Neuronal stem cell (in vitro differentiated cells): ENCODE data around the gene KBTBD12.

Experiments used
- DNase-seq: peaks from one replicate; pipeline ENCODE4 v3.0.0-alpha.2; 2013; ENCODE audit warnings: low spot score
- H2AFZ ChIP-seq: one replicate; pipeline ENCODE4 v1.6.1; 2013; ENCODE audit warnings: mild to moderate bottlenecking, low read length, inconsistent platforms
- H2AK5ac ChIP-seq: 2 replicates; pipeline ENCODE4 v1.6.1; 2013; ENCODE audit warnings: low read depth, mild to moderate bottlenecking, inconsistent platforms, low read length, moderate library complexity, mixed read lengths
- H2BK120ac ChIP-seq: 2 replicates; pipeline ENCODE4 v1.6.1; 2013; ENCODE audit warnings: low read depth, mild to moderate bottlenecking, inconsistent platforms, low read length, moderate library complexity, mixed read lengths
- H2BK12ac ChIP-seq: one replicate; pipeline ENCODE4 v1.6.1; 2013; ENCODE audit warnings: low read length, inconsistent platforms
- H2BK15ac ChIP-seq: 2 replicates; pipeline ENCODE4 v1.6.1; 2013; ENCODE audit warnings: mild to moderate bottlenecking, low read length, inconsistent platforms, mixed read lengths
- H2BK5ac ChIP-seq: one replicate; pipeline ENCODE4 v1.6.1; 2013; ENCODE audit warnings: inconsistent platforms, mild to moderate bottlenecking, low read length, moderate library complexity
- H3K14ac ChIP-seq: one replicate; pipeline ENCODE4 v1.6.1; 2013; ENCODE audit warnings: low read length, inconsistent platforms
- H3K18ac ChIP-seq: 2 replicates; pipeline ENCODE4 v1.6.1; 2013; ENCODE audit warnings: low read length, inconsistent platforms
- H3K23ac ChIP-seq: 2 replicates; pipeline ENCODE4 v1.6.1; 2013; ENCODE audit warnings: low read depth, mild to moderate bottlenecking, mixed read lengths, low read length, inconsistent platforms; ENCODE audit not compliant: poor library complexity
- H3K27ac ChIP-seq: replicated peaks from 3 replicates; pipeline ENCODE4 v1.5.1; 2013; ENCODE audit warnings: low read length, inconsistent platforms
- H3K27me3 ChIP-seq, 3 experiments: 2 replicates each; pipeline ENCODE4 v1.6.1; 2013; ENCODE audit warnings: low read length in 3 of 3, mild to moderate bottlenecking in 2 of 3, inconsistent platforms in 1 of 3, low read depth in 1 of 3, mixed read lengths in 1 of 3, moderate library complexity in 1 of 3; ENCODE audit not compliant: control insufficient read depth in 3 of 3, insufficient read depth in 3 of 3
- H3K36me3 ChIP-seq, 2 donors: replicated peaks in 1 of 2; 2 replicates each; pipeline ENCODE4 v1.6.1; 2013; ENCODE audit warnings: low read length in 2 of 2; ENCODE audit not compliant: control insufficient read depth in 2 of 2, insufficient read depth in 2 of 2
- H3K4ac ChIP-seq: 2 replicates; pipeline ENCODE4 v1.6.1; 2013; ENCODE audit warnings: inconsistent platforms, mild to moderate bottlenecking, low read length, moderate library complexity
- H3K4me1 ChIP-seq, 2 donors: 1 replicate in 1 of 2; 2 replicates in 1 of 2; pipeline ENCODE4 v1.6.1; 2013; ENCODE audit warnings: low read length in 2 of 2, low read depth in 1 of 2; ENCODE audit not compliant: control insufficient read depth in 2 of 2, insufficient read depth in 1 of 2
- H3K4me2 ChIP-seq: one replicate; pipeline ENCODE4 v1.6.1; 2013; ENCODE audit warnings: mild to moderate bottlenecking, low read length, inconsistent platforms; ENCODE audit not compliant: insufficient read depth, poor library complexity, severe bottlenecking
- H3K4me3 ChIP-seq, 2 donors: 2 replicates each; pipeline ENCODE4 v1.5.1; 2013; ENCODE audit warnings: low read length in 2 of 2, mild to moderate bottlenecking in 2 of 2, inconsistent platforms in 1 of 2, moderate library complexity in 1 of 2
- H3K79me1 ChIP-seq: one replicate; pipeline ENCODE4 v1.6.1; 2013; ENCODE audit warnings: low read depth, mild to moderate bottlenecking, inconsistent platforms, low read length, moderate library complexity
- H3K9ac ChIP-seq: one replicate; pipeline ENCODE4 v1.6.1; 2013; ENCODE audit warnings: mild to moderate bottlenecking, low read depth, low read length, inconsistent platforms; ENCODE audit not compliant: poor library complexity
- H3K9me3 ChIP-seq, 2 donors: replicated peaks in 1 of 2; 2 replicates each; pipeline versions ENCODE3 to v1.6.1; 2013; ENCODE audit warnings: low read length in 2 of 2, mild to moderate bottlenecking in 2 of 2, inconsistent platforms in 1 of 2, low read depth in 1 of 2, mixed read lengths in 1 of 2, moderate library complexity in 1 of 2; ENCODE audit not compliant: control insufficient read depth in 2 of 2, insufficient read depth in 1 of 2
- H4K8ac ChIP-seq: one replicate; pipeline ENCODE4 v1.6.1; 2013; ENCODE audit warnings: low read depth, mild to moderate bottlenecking, inconsistent platforms, low read length, moderate library complexity
- H4K91ac ChIP-seq: one replicate; pipeline ENCODE4 v1.6.1; 2013; ENCODE audit warnings: low read length, low read depth, mild to moderate bottlenecking, inconsistent platforms; ENCODE audit not compliant: poor library complexity
- WGBS, 2 donors: extraction: QIAGEN DNeasy Blood & Tissue Kit; methylation state at CpG; one replicate each; pipeline ENCODE4 v1.1.7; 2013; ENCODE audit warnings: missing lambda C conversion rate in 2 of 2, mixed read lengths in 1 of 2; ENCODE audit not compliant: insufficient read length in 2 of 2, insufficient replicate concordance in 1 of 2; ENCODE audit errors: extremely low coverage in 2 of 2; 5-methylcytosine and 5-hydroxymethylcytosine counted together

Gene KBTBD12

GRCh38 chr3:127998596-127998995 is 83.6 kb downstream of the KBTBD12 start:
- Histone ChIP-seq H3K9me3 (peaks cover 0 to 4% of the 10 kb centered on the region in 2 donors), H3K36me3 (no peaks in the 10 kb centered on the region), H2BK12ac (no peak overlapping the region), H3K4ac (no peak overlapping the region), H3K4me2 (no peak overlapping the region), H4K91ac (peak overlapping the region; percentile 14), H3K14ac (no peak overlapping the region), H3K23ac (no peak overlapping the region), H3K27ac (no peak overlapping the region), H2AFZ (no peak overlapping the region), H3K18ac (no peak overlapping the region), H4K8ac (no peak overlapping the region), H3K27me3 (peaks cover 0 to 9% (median 0%) of the 10 kb centered on the region in 3 experiments), H3K79me1 (no peaks in the 10 kb centered on the region), H2BK120ac (peak overlapping the region; percentile 10), H3K4me3 (no peak overlapping the region), H2BK15ac (no peak overlapping the region), H2BK5ac (no peak overlapping the region), H2AK5ac (no peak overlapping the region), H3K9ac (no peak overlapping the region), H3K4me1 (no peaks in the 10 kb centered on the region)
- no peak for DNase-seq
- WGBS, 2 donors: no CpG with 5 or more reads among the region's 3 CpGs

- H2BK5ac ChIP-seq: no peak overlapping the region
- no peak overlapping the region for H2BK12ac ChIP-seq
- H3K23ac ChIP-seq: no peak overlapping the region
- H3K14ac ChIP-seq: no peak overlapping the region
- H4K91ac ChIP-seq: no peak overlapping the region
- H3K4ac ChIP-seq: no peak overlapping the region
- H2BK120ac ChIP-seq: no peak overlapping the region
- H3K18ac ChIP-seq: no peak overlapping the region
- no peak overlapping the region for H2BK15ac ChIP-seq
- H3K4me3 ChIP-seq: no peak overlapping the region
- H3K9me3 ChIP-seq: peaks cover 0 to 4% of the 10 kb centered on the region in 2 donors
- no peaks in the 10 kb centered on the region for H3K4me1 ChIP-seq
- H2AFZ ChIP-seq: no peak overlapping the region
- WGBS, 2 donors: no CpG with 5 or more reads among the region's 6 CpGs
- no peak overlapping the region for H3K9ac ChIP-seq
- no peak for DNase-seq
- no peaks in the 10 kb centered on the region for H3K36me3 ChIP-seq
- peaks cover 0 to 16% (median 0%) of the 10 kb centered on the region in 3 experiments for H3K27me3 ChIP-seq
- H3K27ac ChIP-seq: no peak overlapping the region
- H4K8ac ChIP-seq: no peak overlapping the region
- no peak overlapping the region for H2AK5ac ChIP-seq
- H3K79me1 ChIP-seq: no peaks in the 10 kb centered on the region
- no peak overlapping the region for H3K4me2 ChIP-seq
These were observed 84.6 kb downstream of the KBTBD12 start for GRCh38 chr3:127999509-128000106.

GRCh38 chr3:128001576-128001975 is 86.5 kb downstream of the KBTBD12 start:
- no peak overlapping the region for H3K27ac ChIP-seq
- peaks cover 3 to 9% of the 10 kb centered on the region in 2 donors for H3K4me1 ChIP-seq
- peak overlapping the region; percentile 90 for H3K14ac ChIP-seq
- no peak for DNase-seq
- peak overlapping the region; percentile 24 for H4K91ac ChIP-seq
- H3K9me3 ChIP-seq: peaks cover 0 to 4% of the 10 kb centered on the region in 2 donors
- no peak overlapping the region for H2BK5ac ChIP-seq
- peak overlapping the region; percentile 27 for H3K18ac ChIP-seq
- H3K79me1 ChIP-seq: no peaks in the 10 kb centered on the region
- peak overlapping the region; percentile 50 for H2AK5ac ChIP-seq
- no peak overlapping the region for H3K9ac ChIP-seq
- no CpG with 5 or more reads among the region's 3 CpGs for WGBS, 2 donors
- no peak overlapping the region for H4K8ac ChIP-seq
- no peak overlapping the region for H2BK120ac ChIP-seq
- no peak overlapping the region for H3K4ac ChIP-seq
- H3K23ac ChIP-seq: peak overlapping the region; percentile 34
- no peak overlapping the region for H2AFZ ChIP-seq
- no peak overlapping the region for H3K4me2 ChIP-seq
- H3K36me3 ChIP-seq: no peaks in the 10 kb centered on the region
- no peak overlapping the region for H2BK12ac ChIP-seq
- peaks cover 0 to 18% (median 0%) of the 10 kb centered on the region in 3 experiments for H3K27me3 ChIP-seq
- H2BK15ac ChIP-seq: peak overlapping the region; percentile 12
- no peak overlapping the region for H3K4me3 ChIP-seq

GRCh38 chr3:128004661-128005060 is 89.6 kb downstream of the KBTBD12 start:
- DNase-seq: no peak
- H3K4me3 ChIP-seq: no peak overlapping the region
- H2AK5ac ChIP-seq: peak overlapping the region; percentile 76
- H3K4me1 ChIP-seq: peaks cover 3 to 15% of the 10 kb centered on the region in 2 donors
- H3K23ac ChIP-seq: no peak overlapping the region
- no CpG with 5 or more reads among the region's 8 CpGs for WGBS, 2 donors
- H3K4me2 ChIP-seq: no peak overlapping the region
- peak overlapping the region; percentile 87 for H4K91ac ChIP-seq
- no peak overlapping the region for H2AFZ ChIP-seq
- peaks cover 0 to 18% (median 0%) of the 10 kb centered on the region in 3 experiments for H3K27me3 ChIP-seq
- peak overlapping the region; percentile 89 for H3K18ac ChIP-seq
- H4K8ac ChIP-seq: no peak overlapping the region
- no peak overlapping the region for H3K4ac ChIP-seq
- H2BK5ac ChIP-seq: no peak overlapping the region
- H2BK12ac ChIP-seq: peak overlapping the region; percentile 85
- no peaks in the 10 kb centered on the region for H3K79me1 ChIP-seq
- no peak overlapping the region for H3K9ac ChIP-seq
- peak overlapping the region; percentile 27 for H3K14ac ChIP-seq
- H3K27ac ChIP-seq: no peak overlapping the region
- no peaks in the 10 kb centered on the region for H3K36me3 ChIP-seq
- peak overlapping the region; percentile 54 for H2BK15ac ChIP-seq
- no peak overlapping the region for H2BK120ac ChIP-seq
- H3K9me3 ChIP-seq: peaks cover 0 to 4% of the 10 kb centered on the region in 2 donors
